HepG2 (cell line): ENCODE data around the gene PDIA2. TPM values are rescaled to one million over a fixed set of nuclear protein-coding genes. Genes with fewer than 3 reads are reported as not detected.

Experiments
- ATAC-seq: fragments of 200-7000 bp; cut with Tn5 transposase; 3 replicates; pipeline ENCODE4 v1.9.1; 2020; ENCODE audit warnings: mild to moderate bottlenecking, moderate library complexity
- BruUV-seq: library from RNA; stranded (reverse); fragments of 400-500 nt; replicated peaks from 2 replicates; lab custom pipeline; 2021; lab: Mats Ljungman, UMichigan
- CTCF ChIA-PET: fragments of 300-600 bp; formaldehyde crosslinking; extraction: SDS; loops from one replicate; lab custom pipeline; 2021; ENCODE audit warnings: low total read pairs, inconsistent platforms, low intra/inter-chr PET ratio; lab: Yijun Ruan, JAX
- POLR2A ChIA-PET: fragments of 350-600 bp; sonication (Branson Sonifier 250); formaldehyde crosslinking; loops from one replicate; lab custom pipeline; 2020; ENCODE audit warnings: antibody characterized with exemption, inconsistent platforms; lab: Yijun Ruan, JAX
- DNase-seq: peaks from one replicate; pipeline ENCODE4 v3.0.0-alpha.2; 2015; ENCODE audit warnings: low spot score
- FAIRE-seq: peaks from 3 replicates; lab custom pipeline; 2011; peaks lifted over from hg19 to GRCh38; lab: Jason Lieb, UNC
- H2AFZ ChIP-seq: one replicate; pipeline ENCODE4 v1.6.1; 2011; ENCODE audit warnings: low read length, inconsistent platforms
- H3K27ac ChIP-seq: fragments of 300-600 bp; 3 replicates; pipeline ENCODE4 v1.8.0; 2011; ENCODE audit warnings: mixed run types, mild to moderate bottlenecking, mixed read lengths, low read length, inconsistent platforms; ENCODE audit not compliant: insufficient read depth; ENCODE audit errors: extremely low read length
- H3K27me3 ChIP-seq, 2 experiments: fragments of 200-600 bp in 1 of 2; 2 replicates in 1 of 2; 3 replicates in 1 of 2; pipeline versions ENCODE4 v1.6.0 to v1.8.0; 2011; ENCODE audit warnings: low read length in 2 of 2, mild to moderate bottlenecking in 2 of 2, moderate library complexity in 2 of 2, inconsistent platforms in 1 of 2; ENCODE audit not compliant: insufficient read depth in 2 of 2, control insufficient read depth in 1 of 2
- H3K36me3 ChIP-seq, 2 experiments: fragments of 200-600 bp in 1 of 2; replicated peaks in 1 of 2; 2 replicates in 1 of 2; 3 replicates in 1 of 2; pipeline versions ENCODE4 v1.5.1 to v1.8.0; 2011; ENCODE audit warnings: low read length in 2 of 2, inconsistent platforms in 1 of 2; ENCODE audit not compliant: insufficient read depth in 2 of 2, control insufficient read depth in 1 of 2
- H3K4me1 ChIP-seq: 2 replicates; pipeline ENCODE4 v1.5.1; 2012; ENCODE audit warnings: low read length, inconsistent platforms; ENCODE audit not compliant: insufficient read depth
- H3K4me2 ChIP-seq: 2 replicates; pipeline ENCODE4 v1.6.0; 2011; ENCODE audit warnings: low read depth, low read length, inconsistent platforms
- H3K4me3 ChIP-seq, 3 experiments: fragments of 200-600 bp in 1 of 3; sonication (generic), shearing (Covaris generic) in 1 of 3; replicated peaks in 1 of 3; 2 replicates each; pipeline ENCODE4 v1.5.1; 2011 to 2016; ENCODE audit warnings: low read length in 3 of 3, inconsistent platforms in 2 of 3, low read depth in 2 of 3, mild to moderate bottlenecking in 2 of 3, control low read depth in 1 of 3, mixed read lengths in 1 of 3; ENCODE audit not compliant: insufficient read depth in 1 of 3
- H3K79me2 ChIP-seq: one replicate; pipeline ENCODE4 v1.6.1; 2011; ENCODE audit warnings: low read length, inconsistent platforms; ENCODE audit not compliant: insufficient read depth
- H3K9ac ChIP-seq: 2 replicates; pipeline ENCODE4 v1.6.0; 2011; ENCODE audit warnings: mild to moderate bottlenecking, low read depth, low read length, inconsistent platforms; ENCODE audit not compliant: insufficient read depth
- H3K9me3 ChIP-seq: 2 replicates; pipeline ENCODE4 v1.5.1; 2012; ENCODE audit warnings: mild to moderate bottlenecking, low read length
- H4K20me1 ChIP-seq: 2 replicates; pipeline ENCODE4 v1.6.0; 2011; ENCODE audit warnings: inconsistent platforms, mild to moderate bottlenecking, low read length, moderate library complexity; ENCODE audit not compliant: insufficient read depth
- AGO2 ChIP-seq: fragments of 200-400 bp; formaldehyde crosslinking; optimal IDR thresholded peaks from 2 replicates; pipeline ENCODE3; 2017; ENCODE audit warnings: mild to moderate bottlenecking, low read depth, low read length, moderate library complexity
- CEBPZ ChIP-seq: IDR thresholded peaks from 2 replicates; pipeline ENCODE4 v1.6.1; 2012; ENCODE audit warnings: low read length, improper control_type of control experiment
- HHEX ChIP-seq: IDR thresholded peaks from 2 replicates; pipeline ENCODE4 v1.6.1; 2016; ENCODE audit warnings: control low read depth
- NPAS2 ChIP-seq: sonication (generic); formaldehyde crosslinking; IDR thresholded peaks from 2 replicates; pipeline ENCODE4 v1.8.0; 2022; ENCODE audit warnings: mild to moderate bottlenecking, missing genetic modification reagents, borderline replicate concordance
- RAD51 ChIP-seq: fragments of 450-650 bp; IDR thresholded peaks from 2 replicates; pipeline ENCODE4 v1.6.1; 2016; ENCODE audit warnings: borderline replicate concordance
- SKIL ChIP-seq: sonication (generic); formaldehyde crosslinking; IDR thresholded peaks from 2 replicates; pipeline ENCODE4 v1.8.0; 2022; ENCODE audit warnings: missing genetic modification reagents, mild to moderate bottlenecking, moderate library complexity, borderline replicate concordance
- SMARCE1 ChIP-seq: fragments of 450-650 bp; IDR thresholded peaks from 2 replicates; pipeline ENCODE4 v1.6.1; 2017; ENCODE audit warnings: borderline replicate concordance
- THAP7 ChIP-seq: sonication (generic); formaldehyde crosslinking; IDR thresholded peaks from 2 replicates; pipeline ENCODE4 v1.8.1; 2023; ENCODE audit warnings: mild to moderate bottlenecking, missing genetic modification reagents
- ZNF546 ChIP-seq: sonication (generic); formaldehyde crosslinking; conservative IDR thresholded peaks from 2 replicates; pipeline ENCODE4 v1.8.1; 2023; ENCODE audit warnings: mild to moderate bottlenecking, missing genetic modification reagents
- ZSCAN30 ChIP-seq: sonication (generic); formaldehyde crosslinking; IDR thresholded peaks from 2 replicates; pipeline ENCODE4 v1.5.0; 2020; ENCODE audit warnings: mild to moderate bottlenecking, missing genetic modification reagents
- WGBS: methylation state at CpG from one replicate; pipeline ENCODE4 v1.1.6; 2017; ENCODE audit warnings: low lambda C conversion rate; 5-methylcytosine and 5-hydroxymethylcytosine counted together
- in situ Hi-C: cut with HindIII; loops from 2 replicates; pipeline ENCODE4 v1.10.0; 2017; ENCODE audit warnings: low pct_unique_long_range_greater_than_20kb; ENCODE audit not compliant: extremely low pct_ligation_motif_present
- intact Hi-C: fragments of 100-400 bp; cut with micrococcal nuclease; formaldehyde crosslinking; loops from one replicate; pipeline ENCODE4 v1.10.0; 2022; ENCODE audit not compliant: unreplicated experiment
- polyA plus RNA-seq, 8 experiments: library from polyadenylated mRNA; depleted of rRNA in 3 of 8; stranded (reverse) in 7 of 8; unstranded in 1 of 8; fragments of >200 nt; fragmentation: Illumina TruSeq in 4 of 8; extraction: Trizol in 4 of 8; gene quantifications; 2 replicates each; pipeline versions ENCODE4 v1.2.1 to v1.2.3, GENCODE V29; 2011 to 2016; ENCODE audit warnings: low read depth in 4 of 8, missing spikeins in 1 of 8, mixed read lengths in 1 of 8; ENCODE audit not compliant: insufficient read depth in 1 of 8
- total RNA-seq, 5 experiments: library from RNA; depleted of rRNA; stranded (reverse); fragments of >200 nt; fragmentation: Illumina TruSeq; extraction: Trizol; gene quantifications; 2 replicates each; pipeline ENCODE4 v1.2.3, GENCODE V29; 2016; ENCODE audit warnings: low read depth in 1 of 5

PDIA2 gene
- total and polyA plus RNA-seq, 2 of the 13 experiments (the other 11 are each of a cell fraction or from before 2014, with no cell fraction given): 0.35 to 1.9 TPM

GRCh38 chr16:259814-260253 is 23.1 kb upstream of the PDIA2 start:
- H3K36me3 ChIP-seq: peaks cover 15 to 28% of the 10 kb centered on the region in 2 experiments; a peak in 4 of 5 replicates
- no peak overlapping the region for H3K4me2 ChIP-seq
- WGBS: 90% methylated on average over 5 of the region's 13 CpGs
- TF ChIP-seq AGO2 (peak; percentile 17), ZNF546 (no peak), THAP7 (CRISPR knock-in tag) (no peak), RAD51 (no peak), SKIL (no peak), HHEX (CRISPR knock-in tag) (no peak)
- CTCF ChIA-PET: no interaction called here
- intact Hi-C loops (no loop called here), in situ Hi-C loops (no loop called here)
- H4K20me1 ChIP-seq: no peaks in the 10 kb centered on the region
- H3K27me3 ChIP-seq: no peaks in the 10 kb centered on the region
- H3K4me3 ChIP-seq: no peak overlapping the region
- BruUV-seq: no TSS peak
- FAIRE-seq (no peak), ATAC-seq (no peak), DNase-seq (no peak)
- no peaks in the 10 kb centered on the region for H3K79me2 ChIP-seq
- POLR2A ChIA-PET: no interaction called here
- no peak overlapping the region for H2AFZ ChIP-seq
- no peak overlapping the region for H3K9ac ChIP-seq
- H3K9me3 ChIP-seq: no peaks in the 10 kb centered on the region
- no peak overlapping the region for H3K27ac ChIP-seq
- H3K4me1 ChIP-seq: no peaks in the 10 kb centered on the region

GRCh38 chr16:260326-260725 is 22.6 kb upstream of the PDIA2 start:
- Histone ChIP-seq H4K20me1 (no peaks in the 10 kb centered on the region), H3K36me3 (peaks cover 15 to 25% of the 10 kb centered on the region in 2 experiments; a peak in 4 of 5 replicates), H3K27ac (no peak overlapping the region), H3K4me1 (no peaks in the 10 kb centered on the region), H3K79me2 (no peaks in the 10 kb centered on the region), H3K4me3 (no peak overlapping the region), H2AFZ (no peak overlapping the region), H3K4me2 (no peak overlapping the region), H3K9me3 (no peaks in the 10 kb centered on the region), H3K9ac (no peak overlapping the region), H3K27me3 (no peaks in the 10 kb centered on the region)
- intact Hi-C loops: no loop called here
- no peak for DNase-seq
- no peak for FAIRE-seq
- in situ Hi-C loops: no loop called here
- ATAC-seq: no peak
- CTCF ChIA-PET: no interaction called here
- 94% methylated on average over 17 of the region's 19 CpGs for WGBS
- POLR2A ChIA-PET: no interaction called here
- no TSS peak for BruUV-seq
- no peak for TF ChIP-seq SMARCE1
- TF ChIP-seq ZSCAN30 (CRISPR knock-in tag): no peak
- no peak for TF ChIP-seq NPAS2
- no peak for TF ChIP-seq CEBPZ
